Measurements from ENCODE around the gene MPPED1.

- TF ChIP-seq CTCF (conservative IDR thresholded peaks at IDR 0.05 in 1 of 2, IDR thresholded peaks at IDR 0.05 in 1 of 2; ENCODE audit: low read depth in 1 of 2, low read length in 2 of 2) (no peak), EZH2 (IDR thresholded peaks at IDR 0.05; ENCODE audit: low read length, missing control alignments) (no peak)
These were observed 12.9 kb upstream of the MPPED1 start for GRCh38 chr22:43398910-43399309.
